Type B pancreatic cell (in vitro differentiated cells): ENCODE data around the gene TNRC6B. TPM values are rescaled to one million over a fixed set of nuclear protein-coding genes. Genes with fewer than 3 reads are reported as not detected.

Experiments
- DNase-seq: peaks from one replicate; pipeline ENCODE4 v3.0.0; 2021; ENCODE audit warnings: mixed read lengths; ENCODE audit not compliant: unreplicated experiment; ENCODE audit errors: extremely low spot score
- H3K27ac Mint-ChIP-seq: 2 replicates; pipeline ENCODE4 v1.8.0; 2021; ENCODE audit warnings: mild to moderate bottlenecking, mixed read lengths
- H3K27me3 Mint-ChIP-seq: 2 replicates; pipeline ENCODE4 v1.8.0; 2021; ENCODE audit warnings: mixed read lengths
- H3K36me3 Mint-ChIP-seq: 2 replicates; pipeline ENCODE4 v1.8.0; 2021; ENCODE audit warnings: mixed read lengths
- H3K4me1 Mint-ChIP-seq: one replicate; pipeline ENCODE4 v1.8.0; 2021; ENCODE audit warnings: mixed read lengths; ENCODE audit not compliant: unreplicated experiment
- H3K4me3 Mint-ChIP-seq: 2 replicates; pipeline ENCODE4 v1.8.0; 2021; ENCODE audit warnings: mild to moderate bottlenecking, mixed read lengths
- H3K9me3 Mint-ChIP-seq: 2 replicates; pipeline ENCODE4 v1.8.0; 2021; ENCODE audit warnings: mixed read lengths
- CTCF ChIP-seq: fragments of 200-600 bp; sonication (generic); conservative IDR thresholded peaks from 2 replicates; pipeline ENCODE4 v1.5.0; 2021; ENCODE audit warnings: antibody characterized with exemption, mild to moderate bottlenecking
- total RNA-seq: library from RNA; stranded (reverse); gene quantifications from 2 replicates; pipeline ENCODE4 v1.2.1, GENCODE V29; 2021; ENCODE audit warnings: low replicate concordance

The TNRC6B gene
- total RNA-seq, 1 donor from 2014 or later, result 50.7 TPM

- Mint-ChIP-seq H3K27me3 (no peaks in the 10 kb centered on the region), H3K4me3 (peak overlapping the region; percentile 47), H3K9me3 (no peaks in the 10 kb centered on the region), H3K27ac (peak overlapping the region; percentile 34), H3K4me1 (peaks cover 35% of the 10 kb centered on the region), H3K36me3 (peaks cover 4% of the 10 kb centered on the region)
- DNase-seq, result no peak
- TF ChIP-seq CTCF, result no peak
Measured at GRCh38 chr22:40332319-40332781, 154.6 kb downstream of the TNRC6B start.

GRCh38 chr22:40334060-40334459 is 156.3 kb downstream of the TNRC6B start:
- Mint-ChIP-seq H3K9me3 (no peaks in the 10 kb centered on the region), H3K27me3 (no peaks in the 10 kb centered on the region), H3K4me1 (peaks cover 33% of the 10 kb centered on the region), H3K36me3 (no peaks in the 10 kb centered on the region), H3K27ac (no peak overlapping the region), H3K4me3 (no peak overlapping the region)
- no peak for DNase-seq
- TF ChIP-seq CTCF, result no peak

GRCh38 chr22:40334899-40335298 is 157.2 kb downstream of the TNRC6B start:
- Mint-ChIP-seq H3K27ac (peak overlapping the region; percentile 8), H3K4me3 (no peak overlapping the region), H3K9me3 (no peaks in the 10 kb centered on the region), H3K4me1 (peaks cover 33% of the 10 kb centered on the region), H3K27me3 (no peaks in the 10 kb centered on the region), H3K36me3 (peaks cover 4% of the 10 kb centered on the region)
- TF ChIP-seq CTCF, result no peak
- DNase-seq, result no peak

GRCh38 chr22:40335358-40335757 is 157.6 kb downstream of the TNRC6B start:
- DNase-seq, result no peak
- Mint-ChIP-seq H3K27me3 (no peaks in the 10 kb centered on the region), H3K36me3 (peaks cover 4% of the 10 kb centered on the region), H3K9me3 (no peaks in the 10 kb centered on the region), H3K4me3 (no peak overlapping the region), H3K4me1 (peaks cover 33% of the 10 kb centered on the region), H3K27ac (no peak overlapping the region)
- TF ChIP-seq CTCF, result no peak

GRCh38 chr22:40340044-40340443 is 162.3 kb downstream of the TNRC6B start:
- Mint-ChIP-seq H3K36me3 (peaks cover 4% of the 10 kb centered on the region), H3K27me3 (no peaks in the 10 kb centered on the region), H3K4me3 (no peak overlapping the region), H3K27ac (no peak overlapping the region), H3K4me1 (peaks cover under 1% of the 10 kb centered on the region), H3K9me3 (no peaks in the 10 kb centered on the region)
- no peak for DNase-seq
- TF ChIP-seq CTCF, result no peak

GRCh38 chr22:40341604-40342003 is 163.9 kb downstream of the TNRC6B start:
- Mint-ChIP-seq H3K4me1 (no peaks in the 10 kb centered on the region), H3K27ac (no peak overlapping the region), H3K9me3 (no peaks in the 10 kb centered on the region), H3K4me3 (no peak overlapping the region), H3K27me3 (no peaks in the 10 kb centered on the region), H3K36me3 (peaks cover 4% of the 10 kb centered on the region)
- TF ChIP-seq CTCF, result no peak
- no peak for DNase-seq
